Glutamatergic neuron (in vitro differentiated cells): ENCODE measurements around the gene FAM83G. TPM values are rescaled to one million over a fixed set of nuclear protein-coding genes. Genes with fewer than 3 reads are reported as not detected.

ENCODE experiments used
- DNase-seq: peaks from one replicate; pipeline ENCODE4 v3.0.0; 2022
- H3K27ac Mint-ChIP-seq: one replicate; pipeline ENCODE4 v1.8.0; 2020; ENCODE audit warnings: mild to moderate bottlenecking, mixed read lengths, inconsistent platforms; ENCODE audit not compliant: unreplicated experiment
- H3K27me3 Mint-ChIP-seq: one replicate; pipeline ENCODE4 v1.8.0; 2020; ENCODE audit warnings: mild to moderate bottlenecking, moderate library complexity, mixed read lengths, inconsistent platforms; ENCODE audit not compliant: unreplicated experiment
- H3K36me3 Mint-ChIP-seq: one replicate; pipeline ENCODE4 v1.8.0; 2020; ENCODE audit warnings: mild to moderate bottlenecking, mixed read lengths, inconsistent platforms; ENCODE audit not compliant: unreplicated experiment
- H3K4me1 Mint-ChIP-seq: one replicate; pipeline ENCODE4 v1.8.0; 2020; ENCODE audit warnings: mild to moderate bottlenecking, low read depth, mixed read lengths, inconsistent platforms; ENCODE audit not compliant: unreplicated experiment
- H3K4me3 Mint-ChIP-seq: one replicate; pipeline ENCODE4 v1.8.0; 2020; ENCODE audit warnings: mild to moderate bottlenecking, mixed read lengths, inconsistent platforms; ENCODE audit not compliant: unreplicated experiment
- H3K9me3 Mint-ChIP-seq: one replicate; pipeline ENCODE4 v1.8.0; 2020; ENCODE audit warnings: mild to moderate bottlenecking, moderate library complexity, mixed read lengths, inconsistent platforms; ENCODE audit not compliant: unreplicated experiment
- total RNA-seq: library from RNA; stranded (reverse); fragmentation: NEBNext Ultra II Directional; extraction: Animal tissue kit (Norgen Biotek cat#: 25700); gene quantifications from one replicate; pipeline ENCODE4 v1.2.1, GENCODE V29; 2021; ENCODE audit not compliant: unreplicated experiment
- TF ChIP-seq, protein P1 (sequence below): fragments of 200-600 bp; sonication (generic); IDR thresholded peaks from one replicate; pipeline ENCODE4 v1.5.0; 2021; ENCODE audit not compliant: partially characterized antibody, unreplicated experiment

The FAM83G gene
- total RNA-seq, 1 donor from 2014 or later, result 2.0 TPM

DNA sequence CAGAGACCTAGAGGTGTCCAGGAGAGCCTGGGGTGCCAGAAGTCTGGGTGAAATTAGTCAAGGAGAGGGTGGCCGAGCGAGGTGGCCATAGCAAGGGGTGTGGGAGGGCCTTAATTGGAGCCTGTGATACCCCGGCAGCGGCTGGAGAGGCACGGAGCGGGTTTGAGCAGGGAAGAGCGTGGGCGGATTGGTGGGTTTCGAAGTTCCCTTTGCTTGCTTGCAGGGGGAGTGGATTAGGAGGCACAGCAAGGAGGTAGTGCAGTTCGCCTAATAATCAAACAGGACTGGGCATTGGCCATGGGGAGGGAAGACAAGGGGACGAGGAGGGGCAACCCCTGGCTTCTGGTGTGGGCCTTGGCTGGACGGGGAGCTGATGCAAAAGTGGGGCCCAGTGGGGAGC lies 5.4 kb upstream of the FAM83G start:
- no peak for DNase-seq
- Mint-ChIP-seq H3K27ac (no peak overlapping the region), H3K9me3 (peaks cover 4% of the 10 kb centered on the region), H3K4me3 (no peak overlapping the region), H3K27me3 (peaks cover 7% of the 10 kb centered on the region), H3K4me1 (no peaks in the 10 kb centered on the region), H3K36me3 (no peaks in the 10 kb centered on the region)
- TF ChIP-seq, protein P1, sequence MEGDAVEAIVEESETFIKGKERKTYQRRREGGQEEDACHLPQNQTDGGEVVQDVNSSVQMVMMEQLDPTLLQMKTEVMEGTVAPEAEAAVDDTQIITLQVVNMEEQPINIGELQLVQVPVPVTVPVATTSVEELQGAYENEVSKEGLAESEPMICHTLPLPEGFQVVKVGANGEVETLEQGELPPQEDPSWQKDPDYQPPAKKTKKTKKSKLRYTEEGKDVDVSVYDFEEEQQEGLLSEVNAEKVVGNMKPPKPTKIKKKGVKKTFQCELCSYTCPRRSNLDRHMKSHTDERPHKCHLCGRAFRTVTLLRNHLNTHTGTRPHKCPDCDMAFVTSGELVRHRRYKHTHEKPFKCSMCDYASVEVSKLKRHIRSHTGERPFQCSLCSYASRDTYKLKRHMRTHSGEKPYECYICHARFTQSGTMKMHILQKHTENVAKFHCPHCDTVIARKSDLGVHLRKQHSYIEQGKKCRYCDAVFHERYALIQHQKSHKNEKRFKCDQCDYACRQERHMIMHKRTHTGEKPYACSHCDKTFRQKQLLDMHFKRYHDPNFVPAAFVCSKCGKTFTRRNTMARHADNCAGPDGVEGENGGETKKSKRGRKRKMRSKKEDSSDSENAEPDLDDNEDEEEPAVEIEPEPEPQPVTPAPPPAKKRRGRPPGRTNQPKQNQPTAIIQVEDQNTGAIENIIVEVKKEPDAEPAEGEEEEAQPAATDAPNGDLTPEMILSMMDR, result no peak

DNA sequence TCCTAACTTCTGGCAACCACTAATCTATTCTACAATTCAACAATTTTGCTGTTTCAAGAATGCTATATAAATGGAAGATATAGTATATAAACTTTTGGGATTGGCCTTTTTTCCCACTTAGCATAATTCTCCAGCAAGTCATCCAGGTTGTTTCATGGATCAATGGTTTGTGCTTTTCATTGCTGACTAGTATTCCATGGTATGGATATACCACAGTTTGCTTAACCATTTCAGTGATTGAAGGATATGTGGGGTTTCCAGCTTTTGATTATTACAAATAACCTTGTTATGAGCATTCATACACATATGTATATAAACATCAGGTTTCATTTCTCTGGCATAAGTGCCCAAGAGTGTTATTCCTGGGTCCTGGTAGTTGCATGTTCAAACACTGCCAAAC lies 2.1 kb upstream of the FAM83G start:
- Mint-ChIP-seq H3K36me3 (no peaks in the 10 kb centered on the region), H3K4me1 (no peaks in the 10 kb centered on the region), H3K4me3 (no peak overlapping the region), H3K27me3 (peaks cover 4% of the 10 kb centered on the region), H3K27ac (no peak overlapping the region), H3K9me3 (peaks cover 2% of the 10 kb centered on the region)
- TF ChIP-seq, protein P1, result no peak
- no peak for DNase-seq

DNA sequence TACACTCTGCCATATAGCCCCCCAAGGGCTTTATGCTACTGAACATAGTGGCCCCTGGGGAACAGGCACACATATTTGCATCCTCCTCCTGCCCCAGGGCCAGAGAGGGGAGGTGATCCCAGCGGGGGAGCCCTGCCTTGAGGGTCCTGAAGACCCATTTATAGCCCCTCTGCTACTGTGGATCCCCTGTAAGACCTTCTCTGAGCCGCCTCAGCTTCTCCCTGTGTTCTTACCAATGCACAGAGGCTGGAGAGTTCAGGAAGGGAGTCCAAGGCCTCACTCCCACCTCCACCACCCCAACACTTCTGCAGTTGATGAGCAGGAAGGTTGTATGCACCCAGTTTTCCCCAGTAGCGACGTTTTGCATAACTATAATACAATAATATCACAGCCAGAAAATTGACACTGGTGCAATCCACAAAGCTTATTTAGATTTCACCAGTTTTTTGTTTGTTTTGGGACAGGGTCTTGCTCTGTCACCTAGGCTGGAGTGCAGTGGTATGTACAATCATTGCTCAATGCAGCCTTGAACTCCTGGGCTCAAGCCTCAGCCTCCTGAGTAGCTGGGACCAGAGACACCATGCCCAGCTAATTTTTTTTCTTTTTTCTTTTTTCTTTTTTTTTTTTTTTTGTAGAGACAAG lies 1.3 kb upstream of the FAM83G start:
- no peak for DNase-seq
- Mint-ChIP-seq H3K4me3 (peak overlapping the region; percentile 28), H3K4me1 (no peaks in the 10 kb centered on the region), H3K27ac (no peak overlapping the region), H3K27me3 (peaks cover 4% of the 10 kb centered on the region), H3K9me3 (peaks cover 2% of the 10 kb centered on the region), H3K36me3 (no peaks in the 10 kb centered on the region)
- TF ChIP-seq, protein P1, result no peak

DNA sequence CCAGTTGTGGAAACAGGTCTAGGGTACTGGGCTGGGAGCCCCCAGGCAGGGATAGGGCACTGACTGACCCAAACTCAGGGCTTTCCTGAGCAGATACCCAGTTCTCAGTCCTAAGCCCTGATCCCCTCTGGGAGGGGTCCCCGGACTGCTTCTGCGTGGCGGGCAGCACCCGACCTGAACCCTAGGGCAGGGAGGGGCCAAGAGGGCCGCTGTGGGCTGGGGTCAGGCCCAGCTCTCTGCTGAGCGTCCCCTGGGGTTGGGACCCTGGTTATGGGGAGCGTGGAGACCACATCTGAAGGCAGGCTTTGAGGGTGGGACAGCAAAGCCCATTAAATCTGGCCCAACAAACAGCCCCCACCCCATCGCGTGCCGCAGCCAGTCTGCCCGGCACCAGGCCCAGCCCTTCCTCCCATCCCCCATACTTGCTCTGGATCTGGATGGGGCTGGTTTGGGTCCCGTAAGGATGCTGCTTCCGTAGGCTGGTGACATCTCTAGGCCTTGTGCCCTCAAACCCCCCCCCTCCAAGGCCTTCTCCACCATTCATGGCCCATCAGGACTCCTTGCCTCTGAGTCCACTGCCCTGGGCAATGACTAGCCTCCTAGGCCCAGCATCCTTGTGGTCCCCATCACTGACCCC lies 691 bp upstream of the FAM83G start:
- peaks cover 2% of the 10 kb centered on the region for H3K9me3 Mint-ChIP-seq
- H3K4me1 Mint-ChIP-seq, result no peaks in the 10 kb centered on the region
- H3K27ac Mint-ChIP-seq, result no peak overlapping the region
- no peak overlapping the region for H3K4me3 Mint-ChIP-seq
- TF ChIP-seq, protein P1, result no peak
- H3K27me3 Mint-ChIP-seq, result peaks cover 4% of the 10 kb centered on the region
- DNase-seq, result no peak
- H3K36me3 Mint-ChIP-seq, result no peaks in the 10 kb centered on the region

DNA sequence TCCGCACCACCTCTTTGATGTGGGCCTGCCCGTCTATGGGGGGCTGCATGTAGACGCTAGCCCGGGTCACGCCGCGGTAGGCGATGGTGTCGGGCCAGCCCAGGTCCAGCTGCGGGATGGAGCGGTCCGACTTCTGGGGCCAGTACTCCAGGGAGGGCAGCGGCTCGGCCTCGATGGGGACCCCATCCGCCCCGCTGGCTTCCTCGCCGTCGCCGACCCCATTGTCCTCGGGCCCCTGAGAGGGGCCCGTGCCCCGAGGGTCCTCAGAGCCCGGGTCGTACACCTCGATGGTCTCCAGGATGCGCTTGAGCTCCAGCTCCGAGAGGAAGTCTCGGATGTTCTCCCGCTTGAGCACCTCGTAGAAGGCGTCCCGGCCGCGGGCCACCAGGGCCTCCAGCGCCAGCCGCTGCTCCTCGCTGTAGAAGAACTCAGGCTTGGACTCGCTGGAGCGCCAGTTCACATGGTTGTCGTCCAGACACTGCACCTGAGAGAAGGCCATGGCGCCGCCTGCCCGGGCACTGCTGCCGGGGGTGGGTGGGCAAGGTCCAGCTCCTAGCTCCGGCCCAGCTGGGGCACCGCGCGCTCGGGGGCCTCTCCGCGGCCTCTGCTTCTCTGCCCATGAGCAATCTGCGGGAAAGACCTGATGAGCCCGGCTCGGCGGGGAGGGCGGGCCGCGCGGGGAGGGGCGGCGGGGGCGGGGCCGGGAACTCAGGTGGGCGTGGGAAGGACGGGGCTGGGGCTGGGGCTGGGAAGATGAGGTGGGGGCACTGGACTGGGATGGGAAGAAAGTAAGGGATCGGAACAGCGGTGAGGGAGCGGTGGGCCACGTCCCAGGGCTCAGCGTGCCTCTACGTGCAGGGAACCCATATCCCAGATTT lies 782 bp downstream of the FAM83G start:
- H3K27me3 Mint-ChIP-seq, result peaks cover 2% of the 10 kb centered on the region
- H3K9me3 Mint-ChIP-seq, result no peaks in the 10 kb centered on the region
- H3K27ac Mint-ChIP-seq, result no peak overlapping the region

More for the DNA sequence above, 782 bp downstream of the FAM83G start:
- no peaks in the 10 kb centered on the region for H3K4me1 Mint-ChIP-seq
- no peak for DNase-seq
- H3K36me3 Mint-ChIP-seq, result no peaks in the 10 kb centered on the region
- TF ChIP-seq, protein P1, result no peak
- H3K4me3 Mint-ChIP-seq, result peak overlapping the region; percentile 65
